Measurements from ENCODE around the gene ISLR2. TPM values are rescaled to one million over a fixed set of nuclear protein-coding genes. Genes with fewer than 3 reads are reported as not detected.

The ISLR2 gene
- total RNA-seq, 2 donors from 2014 or later, result not detected

DNA sequence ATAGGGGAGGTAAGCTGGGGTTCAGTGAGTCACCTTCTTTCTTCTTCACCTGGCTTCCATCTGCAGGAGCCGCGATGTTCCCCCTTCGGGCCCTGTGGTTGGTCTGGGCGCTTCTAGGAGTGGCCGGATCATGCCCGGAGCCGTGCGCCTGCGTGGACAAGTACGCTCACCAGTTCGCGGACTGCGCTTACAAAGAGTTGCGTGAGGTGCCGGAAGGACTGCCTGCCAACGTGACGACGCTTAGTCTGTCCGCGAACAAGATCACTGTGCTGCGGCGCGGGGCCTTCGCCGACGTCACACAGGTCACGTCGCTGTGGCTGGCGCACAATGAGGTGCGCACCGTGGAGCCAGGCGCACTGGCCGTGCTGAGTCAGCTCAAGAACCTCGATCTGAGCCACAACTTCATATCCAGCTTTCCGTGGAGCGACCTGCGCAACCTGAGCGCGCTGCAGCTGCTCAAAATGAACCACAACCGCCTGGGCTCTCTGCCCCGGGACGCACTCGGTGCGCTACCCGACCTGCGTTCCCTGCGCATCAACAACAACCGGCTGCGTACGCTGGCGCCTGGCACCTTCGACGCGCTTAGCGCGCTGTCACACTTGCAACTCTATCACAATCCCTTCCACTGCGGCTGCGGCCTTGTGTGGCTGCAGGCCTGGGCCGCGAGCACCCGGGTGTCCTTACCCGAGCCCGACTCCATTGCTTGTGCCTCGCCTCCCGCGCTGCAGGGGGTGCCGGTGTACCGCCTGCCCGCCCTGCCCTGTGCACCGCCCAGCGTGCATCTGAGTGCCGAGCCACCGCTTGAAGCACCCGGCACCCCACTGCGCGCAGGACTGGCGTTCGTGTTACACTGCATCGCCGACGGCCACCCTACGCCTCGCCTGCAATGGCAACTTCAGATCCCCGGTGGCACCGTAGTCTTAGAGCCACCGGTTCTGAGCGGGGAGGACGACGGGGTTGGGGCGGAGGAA is 2.6 kb downstream of the ISLR2 start:
- no peak overlapping the region for H3K4me3 Mint-ChIP-seq
- ATAC-seq (no peak), DNase-seq (no peak)
- peaks cover 90% of the 10 kb centered on the region for H3K27me3 Mint-ChIP-seq
- H3K27ac Mint-ChIP-seq, result peak overlapping the region; percentile 51
- H3K4me1 Mint-ChIP-seq, result peaks cover 30% of the 10 kb centered on the region
- H3K9me3 ChIP-seq (ENCODE audit: control insufficient read depth, low read length, poor library complexity, severe bottlenecking), result no peaks in the 10 kb centered on the region
- peaks cover 11% of the 10 kb centered on the region for H3K36me3 Mint-ChIP-seq (ENCODE audit: low read depth)

DNA sequence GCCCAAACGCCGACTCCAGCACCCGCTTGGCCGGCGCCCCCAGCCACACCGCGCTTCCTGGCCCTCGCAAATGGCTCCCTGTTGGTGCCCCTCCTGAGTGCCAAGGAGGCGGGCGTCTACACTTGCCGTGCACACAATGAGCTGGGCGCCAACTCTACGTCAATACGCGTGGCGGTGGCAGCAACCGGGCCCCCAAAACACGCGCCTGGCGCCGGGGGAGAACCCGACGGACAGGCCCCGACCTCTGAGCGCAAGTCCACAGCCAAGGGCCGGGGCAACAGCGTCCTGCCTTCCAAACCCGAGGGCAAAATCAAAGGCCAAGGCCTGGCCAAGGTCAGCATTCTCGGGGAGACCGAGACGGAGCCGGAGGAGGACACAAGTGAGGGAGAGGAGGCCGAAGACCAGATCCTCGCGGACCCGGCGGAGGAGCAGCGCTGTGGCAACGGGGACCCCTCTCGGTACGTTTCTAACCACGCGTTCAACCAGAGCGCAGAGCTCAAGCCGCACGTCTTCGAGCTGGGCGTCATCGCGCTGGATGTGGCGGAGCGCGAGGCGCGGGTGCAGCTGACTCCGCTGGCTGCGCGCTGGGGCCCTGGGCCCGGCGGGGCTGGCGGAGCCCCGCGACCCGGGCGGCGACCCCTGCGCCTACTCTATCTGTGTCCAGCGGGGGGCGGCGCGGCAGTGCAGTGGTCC is 3.5 kb downstream of the ISLR2 start:
- peak overlapping the region; percentile 51 for H3K27ac Mint-ChIP-seq
- H3K36me3 Mint-ChIP-seq (ENCODE audit: low read depth), result peaks cover 11% of the 10 kb centered on the region
- ATAC-seq (no peak), DNase-seq (no peak)
- no peaks in the 10 kb centered on the region for H3K9me3 ChIP-seq (ENCODE audit: control insufficient read depth, low read length, poor library complexity, severe bottlenecking)
- peaks cover 30% of the 10 kb centered on the region for H3K4me1 Mint-ChIP-seq
- H3K27me3 Mint-ChIP-seq, result peaks cover 91% of the 10 kb centered on the region
- peak overlapping the region; percentile 64 for H3K4me3 Mint-ChIP-seq

DNA sequence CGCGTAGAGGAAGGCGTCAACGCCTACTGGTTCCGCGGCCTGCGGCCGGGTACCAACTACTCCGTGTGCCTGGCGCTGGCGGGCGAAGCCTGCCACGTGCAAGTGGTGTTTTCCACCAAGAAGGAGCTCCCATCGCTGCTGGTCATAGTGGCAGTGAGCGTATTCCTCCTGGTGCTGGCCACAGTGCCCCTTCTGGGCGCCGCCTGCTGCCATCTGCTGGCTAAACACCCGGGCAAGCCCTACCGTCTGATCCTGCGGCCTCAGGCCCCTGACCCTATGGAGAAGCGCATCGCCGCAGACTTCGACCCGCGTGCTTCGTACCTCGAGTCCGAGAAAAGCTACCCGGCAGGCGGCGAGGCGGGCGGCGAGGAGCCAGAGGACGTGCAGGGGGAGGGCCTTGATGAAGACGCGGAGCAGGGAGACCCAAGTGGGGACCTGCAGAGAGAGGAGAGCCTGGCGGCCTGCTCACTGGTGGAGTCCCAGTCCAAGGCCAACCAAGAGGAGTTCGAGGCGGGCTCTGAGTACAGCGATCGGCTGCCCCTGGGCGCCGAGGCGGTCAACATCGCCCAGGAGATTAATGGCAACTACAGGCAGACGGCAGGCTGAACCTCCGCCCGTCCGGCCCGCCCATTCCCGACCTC is 4.1 kb downstream of the ISLR2 start:
- peaks cover 27% of the 10 kb centered on the region for H3K4me1 Mint-ChIP-seq
- DNase-seq (no peak), ATAC-seq (no peak)
- H3K27me3 Mint-ChIP-seq, result peaks cover 91% of the 10 kb centered on the region
- no peaks in the 10 kb centered on the region for H3K9me3 ChIP-seq (ENCODE audit: control insufficient read depth, low read length, poor library complexity, severe bottlenecking)
- H3K36me3 Mint-ChIP-seq (ENCODE audit: low read depth), result peaks cover 10% of the 10 kb centered on the region
- no peak overlapping the region for H3K27ac Mint-ChIP-seq
- peak overlapping the region; percentile 64 for H3K4me3 Mint-ChIP-seq

DNA sequence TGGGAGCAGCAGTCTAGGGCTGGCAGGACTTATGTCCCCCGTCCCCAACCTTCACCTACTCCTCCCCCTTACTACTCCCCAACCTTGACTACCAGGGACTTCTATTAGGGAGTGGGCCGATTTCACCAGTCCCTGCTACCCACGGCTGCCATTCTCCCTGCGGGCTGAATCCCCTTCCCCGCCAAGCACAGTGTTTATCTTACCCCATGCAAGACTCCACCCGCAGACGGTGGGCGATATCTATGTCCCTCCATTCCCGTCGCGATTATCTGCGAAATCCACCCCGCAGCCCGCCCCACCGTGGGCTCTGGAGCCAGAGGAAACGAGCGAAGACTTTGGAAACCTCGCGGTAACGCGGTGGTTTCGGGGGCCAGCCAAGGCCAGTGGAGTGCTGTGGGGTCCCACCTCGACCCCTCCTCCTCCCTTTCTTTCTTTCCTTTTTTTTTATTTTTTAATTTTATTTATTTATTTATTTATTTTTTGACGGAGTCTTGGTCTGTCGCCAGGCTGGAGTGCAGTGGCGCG is 4.7 kb downstream of the ISLR2 start:
- Mint-ChIP-seq H3K4me1 (peaks cover 26% of the 10 kb centered on the region), H3K27ac (no peak overlapping the region), H3K27me3 (peaks cover 91% of the 10 kb centered on the region), H3K4me3 (peak overlapping the region; percentile 53), H3K36me3 (ENCODE audit: low read depth) (peaks cover 9% of the 10 kb centered on the region)
- H3K9me3 ChIP-seq (ENCODE audit: control insufficient read depth, low read length, poor library complexity, severe bottlenecking), result no peaks in the 10 kb centered on the region
- DNase-seq, result no peak
- ATAC-seq, result no peak

DNA sequence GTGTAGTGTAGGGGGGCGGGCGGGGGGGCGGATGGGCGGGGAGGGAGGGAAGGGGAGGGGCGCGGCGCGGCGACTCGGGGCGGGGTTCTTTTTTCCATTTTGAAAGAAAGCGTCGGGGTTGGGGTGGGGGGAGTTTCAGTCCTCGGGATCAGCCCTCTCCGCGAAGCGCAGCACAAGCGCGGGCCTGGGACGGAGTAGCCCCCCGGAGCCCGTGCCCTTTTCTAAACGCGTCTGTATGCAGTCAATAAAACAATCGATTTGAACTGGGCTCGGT is 6.1 kb downstream of the ISLR2 start:
- Mint-ChIP-seq H3K27ac (no peak overlapping the region), H3K27me3 (peaks cover 89% of the 10 kb centered on the region), H3K4me1 (peaks cover 21% of the 10 kb centered on the region), H3K4me3 (peak overlapping the region; percentile 82), H3K36me3 (ENCODE audit: low read depth) (peaks cover 9% of the 10 kb centered on the region)
- DNase-seq (no peak), ATAC-seq (no peak)
- H3K9me3 ChIP-seq (ENCODE audit: control insufficient read depth, low read length, poor library complexity, severe bottlenecking), result no peaks in the 10 kb centered on the region

DNA sequence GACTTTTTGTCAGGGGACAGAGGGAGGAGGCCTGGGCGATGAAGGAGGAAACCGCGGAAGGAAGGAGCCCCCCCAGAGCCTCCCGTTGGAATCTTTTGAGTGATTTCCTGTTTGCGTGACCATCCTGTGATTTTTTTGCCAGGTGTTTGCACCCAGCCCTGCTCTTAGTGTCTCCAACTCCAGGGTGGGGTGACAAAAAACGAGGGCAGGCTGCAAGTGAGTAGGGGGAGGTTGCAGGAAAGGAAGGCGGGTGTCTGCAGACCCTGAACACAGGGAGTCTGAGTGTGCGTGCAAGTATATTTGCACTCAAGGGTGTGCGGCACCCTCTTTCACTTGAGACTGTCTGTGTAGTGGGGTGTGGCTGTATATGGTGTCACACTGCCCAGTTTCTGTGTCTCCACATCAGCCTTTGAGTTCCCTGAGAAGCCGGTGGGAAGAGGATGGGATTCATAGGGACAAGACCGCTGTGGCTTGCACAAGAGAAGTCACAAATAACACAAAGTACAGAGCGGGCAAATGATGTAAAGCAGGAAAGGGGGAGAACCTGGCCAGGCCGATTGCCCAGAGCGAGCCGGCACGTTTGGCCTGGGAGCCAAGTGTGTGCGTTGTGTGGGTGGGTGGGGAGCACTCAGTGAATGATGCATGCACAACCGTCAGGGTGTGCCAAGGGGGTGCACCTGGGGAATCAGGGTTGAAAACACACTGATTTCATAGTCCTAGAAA is 6.6 kb downstream of the ISLR2 start:
- Mint-ChIP-seq H3K36me3 (ENCODE audit: low read depth) (peaks cover 6% of the 10 kb centered on the region), H3K4me3 (peak overlapping the region; percentile 82), H3K27me3 (peaks cover 89% of the 10 kb centered on the region), H3K27ac (no peak overlapping the region), H3K4me1 (peaks cover 18% of the 10 kb centered on the region)
- no peak for DNase-seq
- no peaks in the 10 kb centered on the region for H3K9me3 ChIP-seq (ENCODE audit: control insufficient read depth, low read length, poor library complexity, severe bottlenecking)
- ATAC-seq, result no peak

DNA sequence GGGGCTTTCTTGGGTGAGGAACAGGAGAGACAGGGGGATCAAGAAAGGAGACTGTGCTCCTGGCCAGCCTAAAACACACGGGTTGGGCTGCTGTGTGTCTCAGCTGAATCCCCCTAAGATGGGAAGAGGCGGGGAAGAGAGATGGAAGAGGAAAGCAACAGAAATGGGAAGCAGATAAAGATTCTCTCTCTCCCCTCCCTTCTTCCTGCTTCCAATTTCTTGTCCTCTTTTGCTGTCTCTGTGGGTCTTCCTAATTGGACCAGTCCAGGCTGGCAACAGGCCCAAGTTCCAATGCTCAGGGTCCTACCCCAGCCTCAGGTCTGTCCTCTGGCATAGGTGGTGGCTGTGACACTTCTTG is 7.1 kb downstream of the ISLR2 start:
- H3K4me3 Mint-ChIP-seq, result peak overlapping the region; percentile 82
- DNase-seq (no peak), ATAC-seq (no peak)
- peaks cover 89% of the 10 kb centered on the region for H3K27me3 Mint-ChIP-seq
- peaks cover 14% of the 10 kb centered on the region for H3K4me1 Mint-ChIP-seq
- H3K27ac Mint-ChIP-seq, result no peak overlapping the region
- peaks cover 2% of the 10 kb centered on the region for H3K36me3 Mint-ChIP-seq (ENCODE audit: low read depth)
- H3K9me3 ChIP-seq (ENCODE audit: control insufficient read depth, low read length, poor library complexity, severe bottlenecking), result no peaks in the 10 kb centered on the region

DNA sequence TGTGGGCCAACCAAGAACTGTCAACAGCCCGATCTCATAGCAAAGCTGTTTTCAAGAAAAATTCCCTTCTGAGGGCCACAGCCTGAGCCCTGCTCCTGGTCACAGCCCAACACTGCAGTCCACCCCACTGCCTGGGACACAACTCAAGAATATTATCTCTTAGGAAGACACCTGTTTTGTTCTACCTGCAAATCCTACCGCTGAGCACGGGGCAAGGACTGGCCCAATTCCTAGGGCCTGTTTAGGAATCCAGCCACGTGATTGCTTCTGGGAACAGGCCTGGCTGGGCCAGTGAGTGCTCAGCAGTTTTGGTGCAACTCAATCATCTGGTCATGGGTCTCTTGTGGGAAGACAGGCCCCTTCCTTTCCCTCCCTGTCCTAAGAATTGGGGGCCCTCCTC is 8.3 kb downstream of the ISLR2 start:
- no peaks in the 10 kb centered on the region for H3K9me3 ChIP-seq (ENCODE audit: control insufficient read depth, low read length, poor library complexity, severe bottlenecking)
- ATAC-seq, result no peak
- Mint-ChIP-seq H3K4me1 (peaks cover 14% of the 10 kb centered on the region), H3K27ac (no peak overlapping the region), H3K27me3 (peaks cover 82% of the 10 kb centered on the region), H3K4me3 (no peak overlapping the region), H3K36me3 (ENCODE audit: low read depth) (peaks cover 2% of the 10 kb centered on the region)
- no peak for DNase-seq

DNA sequence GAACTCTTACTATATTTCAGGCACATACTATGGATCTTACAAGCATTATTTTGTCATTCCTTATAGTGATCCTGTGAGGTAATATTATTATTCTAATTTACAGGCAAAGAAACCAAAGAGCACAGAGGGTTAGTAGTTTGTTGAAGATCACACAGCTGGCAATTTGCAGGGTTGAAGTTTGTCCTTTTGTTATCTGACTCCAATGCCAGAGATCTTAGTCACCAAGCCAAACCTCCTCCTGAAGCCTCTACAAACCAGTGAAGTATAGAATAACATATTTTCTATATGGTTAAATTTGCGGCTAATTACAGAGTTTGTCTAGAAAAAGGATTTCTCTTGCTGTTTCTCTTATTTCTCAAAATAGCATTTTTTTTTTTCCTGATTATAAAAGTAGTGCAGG is 11.2 kb downstream of the ISLR2 start:
- no peak overlapping the region for H3K4me3 Mint-ChIP-seq
- H3K36me3 Mint-ChIP-seq (ENCODE audit: low read depth), result peaks cover 2% of the 10 kb centered on the region
- H3K4me1 Mint-ChIP-seq, result peaks cover 10% of the 10 kb centered on the region
- peaks cover 81% of the 10 kb centered on the region for H3K27me3 Mint-ChIP-seq
- H3K27ac Mint-ChIP-seq, result no peak overlapping the region
- DNase-seq (no peak), ATAC-seq (no peak)
- H3K9me3 ChIP-seq (ENCODE audit: control insufficient read depth, low read length, poor library complexity, severe bottlenecking), result no peaks in the 10 kb centered on the region

DNA sequence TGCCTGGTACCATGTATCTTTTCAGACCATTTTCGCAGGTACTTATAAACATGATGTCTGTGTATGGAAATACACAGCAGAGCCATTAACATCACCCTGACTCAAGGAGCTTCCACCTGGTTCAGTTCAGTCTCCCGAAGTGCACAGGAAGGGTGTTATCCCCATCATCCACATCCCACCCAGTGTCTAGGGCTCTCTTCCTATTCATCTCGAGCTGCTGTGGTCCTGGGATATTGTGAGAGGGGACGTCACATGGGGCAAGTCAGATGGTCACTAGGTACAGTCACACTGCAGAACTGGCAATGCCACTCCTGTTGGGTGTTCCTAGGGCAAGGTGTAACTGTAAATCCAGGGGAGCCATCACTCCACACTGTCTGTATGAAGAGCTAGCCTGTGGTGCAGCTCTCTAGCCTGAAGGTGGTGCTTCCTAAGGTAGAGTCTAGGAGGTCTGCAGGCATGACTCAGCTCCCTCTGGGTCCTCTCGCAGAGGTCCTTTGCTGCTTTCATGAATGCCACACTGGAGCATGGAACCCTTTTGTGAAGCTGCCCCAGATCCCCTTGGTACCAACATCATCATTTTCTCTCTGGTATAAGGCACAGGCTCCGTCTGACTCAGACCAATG is 13.9 kb downstream of the ISLR2 start:
- H3K36me3 Mint-ChIP-seq (ENCODE audit: low read depth), result no peaks in the 10 kb centered on the region
- H3K9me3 ChIP-seq (ENCODE audit: control insufficient read depth, low read length, poor library complexity, severe bottlenecking), result peaks cover 2% of the 10 kb centered on the region
- DNase-seq (no peak), ATAC-seq (no peak)
- H3K27me3 Mint-ChIP-seq, result peaks cover 75% of the 10 kb centered on the region
- no peak overlapping the region for H3K4me3 Mint-ChIP-seq
- H3K4me1 Mint-ChIP-seq, result no peaks in the 10 kb centered on the region
- H3K27ac Mint-ChIP-seq, result no peak overlapping the region

DNA sequence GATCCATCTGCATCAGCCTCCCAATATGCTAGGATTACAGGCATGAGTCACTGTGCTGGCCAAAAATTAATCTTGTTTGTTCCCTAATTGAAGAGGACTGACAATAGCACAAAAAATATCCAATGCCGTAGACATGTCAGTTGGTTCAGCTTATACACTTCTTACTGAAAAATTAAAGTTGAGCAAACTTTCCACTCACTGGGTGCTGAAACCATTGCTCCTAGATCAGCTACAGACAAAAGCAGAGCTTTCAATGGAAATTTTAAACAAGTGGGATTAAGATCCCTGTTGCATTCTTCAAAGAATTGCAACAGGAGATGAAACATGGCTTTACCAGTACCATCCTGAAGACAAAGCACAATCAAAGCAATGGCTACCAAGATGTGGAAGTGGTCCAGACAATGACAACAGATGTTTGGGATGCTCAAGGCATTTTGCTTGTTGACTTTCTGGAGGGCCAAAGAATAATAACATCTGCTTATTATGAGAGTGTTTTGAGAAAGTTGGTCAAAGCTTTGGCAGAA is 16.0 kb downstream of the ISLR2 start:
- Mint-ChIP-seq H3K36me3 (ENCODE audit: low read depth) (peaks cover 2% of the 10 kb centered on the region), H3K4me1 (no peaks in the 10 kb centered on the region), H3K27me3 (peaks cover 63% of the 10 kb centered on the region), H3K4me3 (no peak overlapping the region), H3K27ac (no peak overlapping the region)
- DNase-seq (no peak), ATAC-seq (no peak)
- H3K9me3 ChIP-seq (ENCODE audit: control insufficient read depth, low read length, poor library complexity, severe bottlenecking), result peaks cover 2% of the 10 kb centered on the region

DNA sequence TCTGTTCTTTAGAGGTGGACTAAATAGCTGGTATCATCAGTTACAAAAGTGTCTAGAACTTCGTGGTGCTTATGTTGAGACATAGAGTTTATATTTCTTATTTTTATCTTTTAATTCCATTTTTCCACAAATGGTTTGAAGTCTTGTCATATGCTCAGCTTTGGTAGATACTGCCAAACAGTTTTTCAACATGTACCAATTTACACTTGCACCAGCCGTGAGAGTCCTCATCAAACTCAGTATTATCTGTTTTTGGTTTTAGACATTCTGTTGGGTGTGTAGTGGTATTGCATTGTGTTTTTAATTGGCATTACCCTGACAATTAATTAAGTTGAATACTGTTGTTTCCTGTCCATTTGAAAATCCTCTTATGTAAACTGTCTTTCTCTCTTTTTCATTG is 16.7 kb downstream of the ISLR2 start:
- ATAC-seq, result no peak
- H3K4me3 Mint-ChIP-seq, result no peak overlapping the region
- peaks cover 2% of the 10 kb centered on the region for H3K36me3 Mint-ChIP-seq (ENCODE audit: low read depth)
- H3K9me3 ChIP-seq (ENCODE audit: control insufficient read depth, low read length, poor library complexity, severe bottlenecking), result peaks cover 2% of the 10 kb centered on the region
- H3K4me1 Mint-ChIP-seq, result no peaks in the 10 kb centered on the region
- no peak overlapping the region for H3K27ac Mint-ChIP-seq
- H3K27me3 Mint-ChIP-seq, result peaks cover 64% of the 10 kb centered on the region
- no peak for DNase-seq

Data from T-helper 17 cell (primary cell).